ENCODE measurements around the gene RCAN1.

The RCAN1 gene

GRCh38 chr21:34544032-34544496, 70.8 kb downstream of the RCAN1 start:
- H3K27ac ChIP-seq, result peak overlapping the region; percentile 1; the same call in 1 of the 2 replicates
- TF ChIP-seq CTCF (conservative IDR thresholded peaks at IDR 0.05), result peak; percentile 92

GRCh38 chr21:34543017-34543416, 71.9 kb downstream of the RCAN1 start:
- no peak overlapping the region; the same call in 1 of the 2 replicates for H3K27ac ChIP-seq
- TF ChIP-seq CTCF (conservative IDR thresholded peaks at IDR 0.05), result no peak

GRCh38 chr21:34540206-34540605, 74.7 kb downstream of the RCAN1 start:
- TF ChIP-seq CTCF (conservative IDR thresholded peaks at IDR 0.05), result no peak
- no peak overlapping the region for H3K27ac ChIP-seq

- no peak overlapping the region for H3K27ac ChIP-seq
- TF ChIP-seq CTCF (conservative IDR thresholded peaks at IDR 0.05), result no peak
These were observed 77.1 kb downstream of the RCAN1 start for GRCh38 chr21:34537838-34538237.

GRCh38 chr21:34536820-34537219, 78.1 kb downstream of the RCAN1 start:
- no peak overlapping the region for H3K27ac ChIP-seq
- TF ChIP-seq CTCF (conservative IDR thresholded peaks at IDR 0.05), result no peak

GRCh38 chr21:34536311-34536710, 78.6 kb downstream of the RCAN1 start:
- TF ChIP-seq CTCF (conservative IDR thresholded peaks at IDR 0.05), result no peak
- no peak overlapping the region for H3K27ac ChIP-seq

GRCh38 chr21:34535886-34536285, 79.0 kb downstream of the RCAN1 start:
- TF ChIP-seq CTCF (conservative IDR thresholded peaks at IDR 0.05), result no peak
- H3K27ac ChIP-seq, result no peak overlapping the region

Data from VCaP (cell line).